GM18951 (cell line): ENCODE results near the gene BASP1.

Experiments used
- POLR2A ChIP-seq: IDR thresholded peaks from 4 replicates; pipeline ENCODE4 v1.6.1; 2011; ENCODE audit warnings: mild to moderate bottlenecking; ENCODE audit not compliant: insufficient read length, insufficient read depth; ENCODE audit errors: extremely low read depth
- in situ Hi-C: fragments of 300-500 bp; cut with MboI; formaldehyde crosslinking; loops from one replicate; pipeline ENCODE4 v1.12.0; 2022; ENCODE audit warnings: low sequenced_read_pairs, mixed read lengths, inconsistent platforms; ENCODE audit not compliant: unreplicated experiment

BASP1 gene

DNA sequence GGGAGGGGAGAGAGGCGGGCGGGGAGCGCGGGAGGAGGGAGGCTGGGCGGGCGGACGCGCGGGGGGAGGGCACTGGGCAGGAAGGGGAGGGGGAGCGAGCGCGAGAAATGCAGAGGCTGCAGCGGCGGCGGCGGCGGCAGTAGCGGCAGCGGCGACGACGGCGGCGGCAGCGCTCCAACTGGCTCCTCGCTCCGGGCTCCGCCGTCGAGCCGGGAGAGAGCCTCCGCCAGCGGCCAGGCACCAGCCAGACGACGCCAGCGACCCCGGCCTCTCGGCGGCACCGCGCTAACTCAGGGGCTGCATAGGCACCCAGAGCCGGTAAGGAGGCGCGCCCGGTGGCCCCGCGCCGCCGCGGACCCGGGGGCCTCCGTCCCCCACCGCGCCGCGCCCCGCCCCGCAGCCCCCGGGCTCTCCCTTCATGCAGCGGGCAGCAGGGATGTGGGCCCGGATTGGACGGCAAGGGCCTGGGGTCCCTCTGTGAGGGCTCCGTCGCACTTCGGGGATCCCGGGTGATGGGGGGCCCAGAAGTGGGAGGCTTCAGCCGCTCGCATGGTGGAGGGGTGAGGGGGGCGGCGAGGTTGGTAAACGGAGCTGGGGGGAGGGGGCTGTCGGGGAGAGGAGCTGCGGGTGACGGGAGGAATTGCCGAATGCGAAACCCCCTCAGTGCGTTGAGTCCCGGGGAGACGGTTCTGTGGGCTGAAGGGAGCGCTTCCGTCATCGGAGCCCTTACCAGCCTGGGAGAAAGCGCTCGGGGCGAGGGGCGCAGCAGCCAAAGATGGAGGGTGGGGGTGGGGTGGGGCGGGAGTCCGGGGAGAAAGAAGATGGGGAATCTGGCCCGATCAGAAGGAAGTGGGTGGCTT, at the start of gene BASP1:
Gene BASP1 (plus strand): TSS at position 139 of the 860 bp plus-strand sequence. CDS start 57,586 bp downstream, outside the sequence.
- in situ Hi-C loops: loop anchor here (10.0 to 25.0 kb wide), 2 partner anchors 395 to 1087 kb away; partner anchors contain the start of genes TAF11L11 and TAF11L12
- TF ChIP-seq POLR2A: peak; percentile 69

DNA sequence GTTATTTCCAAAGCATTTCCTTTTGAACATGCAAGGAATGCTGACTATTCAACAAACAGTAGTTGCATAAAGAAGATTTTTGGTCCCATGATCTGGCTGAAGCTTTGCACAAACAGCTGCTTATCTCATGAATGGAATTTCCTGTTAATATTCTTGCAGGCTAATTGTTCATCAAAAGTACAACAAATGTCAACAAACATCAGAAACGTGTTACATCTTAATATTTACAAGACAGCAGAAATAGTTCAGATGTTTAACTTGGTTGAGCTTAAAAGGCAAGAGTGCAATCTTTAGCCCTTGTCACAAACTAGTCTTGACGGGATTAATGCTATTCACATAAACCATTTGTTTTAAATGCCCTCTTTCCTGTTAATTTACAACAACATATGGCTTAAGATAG, 47.9 kb upstream of the BASP1 start:
- no peak for TF ChIP-seq POLR2A
- in situ Hi-C loops: no loop called here

DNA sequence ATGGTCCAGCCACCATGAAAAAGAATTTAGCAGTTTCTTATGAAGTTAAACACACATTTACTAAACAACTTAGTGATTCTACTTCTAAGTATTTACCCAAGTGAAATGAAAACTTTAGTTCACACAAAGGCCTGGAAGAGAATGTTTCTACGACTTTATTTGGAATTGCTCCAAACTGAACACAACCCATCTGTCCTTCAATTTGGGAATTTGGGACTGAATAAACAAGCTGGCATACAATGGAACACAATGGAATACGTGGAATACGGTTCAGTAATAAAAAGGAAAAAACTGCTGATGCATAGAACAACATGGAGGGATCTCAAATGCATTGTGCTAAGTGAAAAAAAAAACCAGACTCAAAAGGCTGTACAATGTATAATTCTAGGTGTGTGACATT, 44.6 kb upstream of the BASP1 start:
- no peak for TF ChIP-seq POLR2A
- in situ Hi-C loops: no loop called here

DNA sequence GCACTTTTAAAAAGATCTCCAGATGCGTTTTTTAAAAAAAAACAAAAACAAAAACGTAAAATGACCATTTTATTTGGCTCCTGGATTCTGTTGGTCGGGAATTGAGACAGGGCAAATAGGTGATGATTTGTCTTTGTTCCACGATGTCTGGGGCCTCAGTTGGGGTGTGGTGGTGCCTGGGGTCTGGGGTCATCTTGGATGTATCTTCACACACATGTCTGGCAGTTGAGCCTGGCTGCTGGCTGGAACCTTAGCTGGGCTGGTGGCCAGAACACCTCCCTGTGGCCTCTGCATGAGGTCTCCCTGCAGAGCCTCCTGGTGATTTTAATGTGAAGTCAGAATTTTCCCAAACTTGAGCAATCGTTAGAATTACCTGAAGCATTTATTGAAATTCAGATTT, 42.5 kb upstream of the BASP1 start:
- no peak for TF ChIP-seq POLR2A
- in situ Hi-C loops: loop anchor here (25.0 kb wide), 1 partner anchor 388 kb away; no protein-coding TSS in a partner anchor

DNA sequence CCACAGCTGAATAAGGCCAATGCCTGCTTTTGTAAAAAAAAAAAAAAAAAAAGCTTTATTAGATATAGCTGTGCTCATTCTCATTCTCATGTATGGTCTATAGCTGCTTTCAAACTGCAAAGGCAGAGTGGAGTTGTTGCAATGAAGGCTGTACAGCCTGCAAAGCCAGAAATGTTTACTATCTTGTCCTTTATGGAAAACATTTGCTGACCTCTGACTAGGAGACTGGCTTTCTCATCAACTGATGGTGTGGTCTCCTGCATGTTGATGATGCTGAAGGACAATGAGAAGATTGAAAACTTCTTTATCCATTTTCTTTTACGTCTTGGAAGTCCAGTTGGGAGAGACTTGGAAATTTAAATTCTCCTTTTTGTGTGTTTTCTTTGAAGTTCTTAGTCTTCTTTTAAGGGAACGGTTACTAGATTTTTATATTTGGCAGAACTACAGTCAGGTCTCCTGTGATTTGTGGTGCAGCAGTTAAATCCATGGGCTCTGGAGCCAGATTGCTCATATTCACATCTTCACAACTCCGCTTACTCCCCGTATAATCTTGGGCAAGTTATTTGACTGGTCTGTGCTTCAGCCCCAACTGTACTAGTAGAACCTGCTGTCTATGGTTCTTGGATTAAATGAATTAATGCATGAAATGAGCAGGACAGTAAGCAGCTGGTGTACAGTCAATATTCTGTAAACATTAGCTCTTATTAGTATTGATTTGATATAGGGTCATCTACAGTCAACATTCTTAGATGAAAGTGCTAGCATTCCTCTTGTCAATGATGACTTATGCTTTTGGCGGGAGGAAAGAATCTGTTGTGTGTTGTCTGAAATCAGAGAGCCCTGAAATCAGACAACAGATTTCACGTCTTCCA, 39.7 kb upstream of the BASP1 start:
- in situ Hi-C loops: loop anchor here (25.0 kb wide), 1 partner anchor 390 kb away; no protein-coding TSS in a partner anchor
- no peak for TF ChIP-seq POLR2A

DNA sequence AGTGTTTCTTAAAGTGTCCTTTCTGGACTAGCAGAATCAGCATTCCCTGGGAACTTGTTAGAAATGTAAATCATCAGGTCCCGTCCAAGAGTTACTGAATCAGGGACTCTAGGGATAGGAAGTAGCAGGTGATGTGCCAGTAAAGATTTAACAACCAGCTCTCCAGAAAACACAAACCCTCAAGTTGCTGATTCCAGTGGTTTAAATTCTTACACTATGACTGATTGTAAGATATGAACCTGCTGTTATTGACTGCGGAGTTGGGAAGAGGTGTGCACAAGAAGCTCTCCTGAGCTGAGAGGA, 39.1 kb upstream of the BASP1 start:
- in situ Hi-C loops: loop anchor here (25.0 kb wide), 1 partner anchor 391 kb away; no protein-coding TSS in a partner anchor
- TF ChIP-seq POLR2A: no peak

- in situ Hi-C loops: loop anchor here (25.0 kb wide), 1 partner anchor 393 kb away; no protein-coding TSS in a partner anchor
Measured at GRCh38 chr5:17180330-17180843, 37.0 kb upstream of the BASP1 start.

GRCh38 chr5:17180864-17181723, 36.3 kb upstream of the BASP1 start:
- in situ Hi-C loops: loop anchor here (25.0 kb wide), 1 partner anchor 394 kb away; no protein-coding TSS in a partner anchor
- TF ChIP-seq POLR2A: no peak

More at GRCh38 chr5:17180330-17180843, 37.0 kb upstream of the BASP1 start:
- TF ChIP-seq POLR2A: no peak

DNA sequence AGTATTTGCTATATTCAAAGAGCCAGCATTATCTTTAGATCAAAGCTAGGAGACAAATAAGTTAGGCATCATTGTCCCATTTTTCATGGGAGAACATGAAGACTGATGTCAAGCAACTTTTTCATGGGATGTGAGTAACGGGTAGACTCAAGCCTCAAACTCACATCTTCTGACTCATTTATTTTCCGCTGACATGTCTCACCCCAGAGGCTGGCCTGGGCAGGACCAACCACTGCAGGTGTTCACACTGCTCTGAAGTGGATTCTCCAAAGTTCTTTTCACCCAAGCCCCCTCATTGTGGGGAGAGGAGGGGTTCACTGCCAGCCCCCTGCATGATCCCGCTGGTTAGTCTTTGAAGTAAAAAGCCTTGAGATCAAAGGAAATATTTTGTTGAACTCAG, 34.9 kb upstream of the BASP1 start:
- no peak for TF ChIP-seq POLR2A
- in situ Hi-C loops: loop anchor here (25.0 kb wide), 1 partner anchor 395 kb away; no protein-coding TSS in a partner anchor

DNA sequence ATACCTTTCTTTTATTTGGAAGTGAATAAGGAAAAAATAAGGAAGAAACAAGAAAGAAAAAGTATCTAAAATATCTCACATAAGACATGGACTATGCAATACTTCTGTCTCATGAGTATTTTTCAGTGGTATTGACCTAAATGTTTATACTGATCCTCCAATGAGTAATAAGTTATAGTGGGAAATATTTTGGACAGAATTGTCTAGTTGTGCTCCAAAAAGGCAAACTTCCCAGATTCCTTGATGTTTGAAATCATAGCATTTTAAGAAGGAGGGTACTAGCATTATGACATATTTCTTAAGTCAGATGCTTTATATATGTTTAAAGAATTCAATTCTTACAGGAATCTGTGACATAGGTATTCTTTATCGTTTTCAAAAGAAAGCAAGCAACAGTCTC, 34.5 kb upstream of the BASP1 start:
- in situ Hi-C loops: loop anchor here (25.0 kb wide), 1 partner anchor 396 kb away; no protein-coding TSS in a partner anchor
- TF ChIP-seq POLR2A: no peak

GRCh38 chr5:17183831-17184230, 33.6 kb upstream of the BASP1 start:
- no peak for TF ChIP-seq POLR2A
- in situ Hi-C loops: loop anchor here (25.0 kb wide), 1 partner anchor 397 kb away; no protein-coding TSS in a partner anchor

- in situ Hi-C loops: loop anchor here (25.0 kb wide), 1 partner anchor 397 kb away; no protein-coding TSS in a partner anchor
- TF ChIP-seq POLR2A: no peak
Measured at GRCh38 chr5:17184588-17184987, 32.8 kb upstream of the BASP1 start.
